GM23248 (cell line): ENCODE measurements around the gene CHST4. TPM values are rescaled to one million over a fixed set of nuclear protein-coding genes. Genes with fewer than 3 reads are reported as not detected.

Source experiments
- DNase-seq: peaks from one replicate; pipeline ENCODE4 v3.0.0-alpha.2; 2015
- H2AFZ ChIP-seq: fragments of 200-600 bp; sonication (generic); 2 replicates; pipeline ENCODE4 v1.6.1; 2016; ENCODE audit warnings: antibody characterized with exemption
- H3F3A ChIP-seq: fragments of 200-600 bp; sonication (generic); 2 replicates; pipeline ENCODE4 v1.6.1; 2016; ENCODE audit warnings: mild to moderate bottlenecking, antibody characterized with exemption, mixed run types; ENCODE audit not compliant: insufficient read depth
- H3K27ac ChIP-seq: fragments of 200-600 bp; sonication (generic); 2 replicates; pipeline ENCODE4 v1.5.1; 2016; ENCODE audit warnings: mild to moderate bottlenecking
- H3K27me3 ChIP-seq: fragments of 200-600 bp; sonication (generic); replicated peaks from 2 replicates; pipeline ENCODE4 v1.6.1; 2016; ENCODE audit warnings: mild to moderate bottlenecking; ENCODE audit not compliant: insufficient read depth
- H3K36me3 ChIP-seq: fragments of 200-600 bp; sonication (generic); 2 replicates; pipeline ENCODE4 v1.6.1; 2016; ENCODE audit warnings: low read depth, mild to moderate bottlenecking
- H3K4me1 ChIP-seq: fragments of 200-600 bp; sonication (generic); 2 replicates; pipeline ENCODE4 v1.6.1; 2016; ENCODE audit warnings: mild to moderate bottlenecking; ENCODE audit not compliant: insufficient read depth
- H3K4me2 ChIP-seq: fragments of 200-600 bp; sonication (generic); one replicate; pipeline ENCODE4 v1.6.1; 2016; ENCODE audit warnings: mild to moderate bottlenecking; ENCODE audit not compliant: unreplicated experiment
- H3K4me3 ChIP-seq: fragments of 200-600 bp; sonication (generic); 2 replicates; pipeline ENCODE4 v1.5.1; 2016; ENCODE audit warnings: mild to moderate bottlenecking
- H3K79me2 ChIP-seq: fragments of 200-600 bp; sonication (generic); 2 replicates; pipeline ENCODE4 v1.6.1; 2016; ENCODE audit warnings: mild to moderate bottlenecking; ENCODE audit not compliant: insufficient read depth
- H3K9ac ChIP-seq: fragments of 200-600 bp; sonication (generic); 2 replicates; pipeline ENCODE4 v1.6.1; 2016; ENCODE audit warnings: mild to moderate bottlenecking
- H3K9me2 ChIP-seq: fragments of 200-600 bp; sonication (generic); 2 replicates; pipeline ENCODE4 v1.6.1; 2016; ENCODE audit warnings: mixed run types, mild to moderate bottlenecking, moderate library complexity; ENCODE audit not compliant: insufficient read depth
- H3K9me3 ChIP-seq: fragments of 200-600 bp; sonication (generic); one replicate; pipeline ENCODE4 v1.6.1; 2017; ENCODE audit warnings: low read depth
- H4K20me1 ChIP-seq: fragments of 200-600 bp; sonication (generic); 2 replicates; pipeline ENCODE4 v1.6.0; 2016; ENCODE audit not compliant: insufficient read depth
- EZH2 ChIP-seq: fragments of 200-600 bp; sonication (generic); IDR thresholded peaks from 2 replicates; pipeline ENCODE4 v1.6.1; 2018; ENCODE audit warnings: antibody characterized with exemption, mild to moderate bottlenecking; ENCODE audit not compliant: insufficient read depth, poor library complexity, severe bottlenecking
- EZH2phosphoT487 ChIP-seq: fragments of 200-600 bp; sonication (generic); IDR thresholded peaks from 2 replicates; pipeline ENCODE4 v1.6.1; 2018; ENCODE audit warnings: antibody characterized with exemption, moderate library complexity, mild to moderate bottlenecking, low read depth; ENCODE audit not compliant: insufficient read depth
- WGBS, 2 experiments: methylation state at CpG; one replicate each; pipeline ENCODE4 v1.1.6; 2015 to 2017; ENCODE audit warnings: low lambda C conversion rate in 2 of 2, low coverage in 1 of 2; ENCODE audit errors: missing lambda C conversion rate in 2 of 2; 5-methylcytosine and 5-hydroxymethylcytosine counted together
- in situ Hi-C: fragments of 300-500 bp; cut with MboI; formaldehyde crosslinking; loops from 2 replicates; pipeline ENCODE4 v1.15.0; 2020
- polyA plus RNA-seq: library from polyadenylated mRNA; unstranded; fragments of >200 nt; fragmentation: Nextera tagmentation; extraction: Ambion mirVana; gene quantifications from 2 replicates; pipeline ENCODE4 v1.2.1, GENCODE V29; 2016
- total RNA-seq: library from RNA; depleted of rRNA; stranded (reverse); fragments of >200 nt; shearing (Covaris generic); gene quantifications from 2 replicates; pipeline ENCODE4 v1.2.3, GENCODE V29; 2014; rRNA removed

CHST4 gene
- total RNA-seq = not detected in 2 replicates
- polyA plus RNA-seq = not detected in 2 replicates

GRCh38 chr16:71526111-71526631 lies at the start of gene CHST4:
Gene CHST4 (plus strand): TSS chr16:71526426. CDS start chr16:71536678, 10,252 bp downstream.
- Histone ChIP-seq H3K9me3 (no peaks in the 10 kb centered on the region), H3K27me3 (no peaks in the 10 kb centered on the region), H3K4me3 (peak within 1 kb of the TSS; percentile 4; the same call in 1 of the 2 replicates), H3K36me3 (no peaks in the 10 kb centered on the region), H4K20me1 (no peaks in the 10 kb centered on the region), H3K4me1 (peaks cover 11% of the 10 kb centered on the region), H3K9me2 (no peaks in the 10 kb centered on the region), H3F3A (no peaks in the 10 kb centered on the region), H3K4me2 (peak within 1 kb of the TSS; percentile 64), H3K27ac (no peak within 1 kb of the TSS), H3K9ac (no peak within 1 kb of the TSS), H3K79me2 (no peaks in the 10 kb centered on the region), H2AFZ (peak within 1 kb of the TSS; percentile 60)
- in situ Hi-C loops = no loop called here
- 5 to 7% methylated on average over 9 of the region's 9 CpGs for WGBS, 2 experiments
- TF ChIP-seq EZH2phosphoT487 (no peak), EZH2 (no peak)
- peak; percentile 77 for DNase-seq

- in situ Hi-C loops = no loop called here
- no peak overlapping the region for H3K27ac ChIP-seq
- no peaks in the 10 kb centered on the region for H3K9me3 ChIP-seq
- no peaks in the 10 kb centered on the region for H4K20me1 ChIP-seq
- H3K79me2 ChIP-seq = no peaks in the 10 kb centered on the region
- no peak overlapping the region for H3K4me3 ChIP-seq
- no peak overlapping the region for H2AFZ ChIP-seq
- no peak overlapping the region for H3K4me2 ChIP-seq
- peaks cover 12% of the 10 kb centered on the region for H3K36me3 ChIP-seq
- TF ChIP-seq EZH2 (no peak), EZH2phosphoT487 (no peak)
- no peaks in the 10 kb centered on the region for H3K9me2 ChIP-seq
- 83 to 88% methylated on average over 4 of the region's 4 CpGs for WGBS, 2 experiments
- DNase-seq = no peak
- peaks cover 31% of the 10 kb centered on the region for H3F3A ChIP-seq
- H3K27me3 ChIP-seq = no peaks in the 10 kb centered on the region
- no peak overlapping the region for H3K9ac ChIP-seq
- H3K4me1 ChIP-seq = peaks cover 24% of the 10 kb centered on the region
These were observed 49.6 kb upstream of the CHST4 start for GRCh38 chr16:71476457-71477124.

- in situ Hi-C loops = no loop called here
- H3K9ac ChIP-seq = no peak overlapping the region
- no peaks in the 10 kb centered on the region for H3K27me3 ChIP-seq
- H3K27ac ChIP-seq = no peak overlapping the region
- no peaks in the 10 kb centered on the region for H4K20me1 ChIP-seq
- H3K4me3 ChIP-seq = no peak overlapping the region
- WGBS, 2 experiments = 67 to 75% methylated on average over 3 of the region's 3 CpGs
- peaks cover 12% of the 10 kb centered on the region for H3K36me3 ChIP-seq
- peak; percentile 52 for DNase-seq
- no peak overlapping the region for H3K4me2 ChIP-seq
- TF ChIP-seq EZH2 = no peak
- no peak for TF ChIP-seq EZH2phosphoT487
- H3K4me1 ChIP-seq = peaks cover 14% of the 10 kb centered on the region
- H3F3A ChIP-seq = peaks cover 22% of the 10 kb centered on the region
- H2AFZ ChIP-seq = no peak overlapping the region
- H3K9me3 ChIP-seq = no peaks in the 10 kb centered on the region
- no peaks in the 10 kb centered on the region; the same call in 1 of the 2 replicates for H3K79me2 ChIP-seq
- H3K9me2 ChIP-seq = no peaks in the 10 kb centered on the region
These were observed 46.8 kb upstream of the CHST4 start for GRCh38 chr16:71479420-71479819.

- no peak overlapping the region for H2AFZ ChIP-seq
- H3K79me2 ChIP-seq = no peaks in the 10 kb centered on the region; the same call in 1 of the 2 replicates
- H3K27ac ChIP-seq = no peak overlapping the region
- H3K4me1 ChIP-seq = no peaks in the 10 kb centered on the region
- H3K9me3 ChIP-seq = no peaks in the 10 kb centered on the region
- peaks cover 10% of the 10 kb centered on the region for H3K36me3 ChIP-seq
- TF ChIP-seq EZH2 (no peak), EZH2phosphoT487 (no peak)
- no peaks in the 10 kb centered on the region for H3K27me3 ChIP-seq
- no peak for DNase-seq
- WGBS, 2 experiments = 96 to 98% methylated on average over 2 of the region's 2 CpGs
- H4K20me1 ChIP-seq = no peaks in the 10 kb centered on the region
- no peaks in the 10 kb centered on the region for H3K9me2 ChIP-seq
- H3F3A ChIP-seq = peaks cover 13% of the 10 kb centered on the region
- H3K4me2 ChIP-seq = no peak overlapping the region
- no peak overlapping the region for H3K9ac ChIP-seq
- in situ Hi-C loops = no loop called here
- no peak overlapping the region for H3K4me3 ChIP-seq
These were observed 45.3 kb upstream of the CHST4 start for GRCh38 chr16:71480956-71481355.
